MM.1S (cell line): Measurements from ENCODE around the gene IL15.

Experiments
- DNase-seq: peaks from one replicate; pipeline ENCODE4 v3.0.0-alpha.2; 2015
- H2AFZ ChIP-seq: fragments of 300-600 bp; sonication (generic); 2 replicates; pipeline ENCODE4 v1.6.0; 2016; ENCODE audit warnings: antibody characterized with exemption, low read length
- H3F3A ChIP-seq: fragments of 300-600 bp; sonication (generic); 2 replicates; pipeline ENCODE4 v1.6.1; 2016; ENCODE audit warnings: mild to moderate bottlenecking, antibody characterized with exemption, low read length, moderate library complexity, mixed read lengths; ENCODE audit not compliant: insufficient read depth
- H3K27ac ChIP-seq: fragments of 300-600 bp; sonication (generic); 2 replicates; pipeline ENCODE4 v1.5.1; 2016; ENCODE audit warnings: mild to moderate bottlenecking, low read length
- H3K27me3 ChIP-seq: fragments of 300-600 bp; sonication (generic); replicated peaks from 2 replicates; pipeline ENCODE4 v1.6.0; 2016; ENCODE audit warnings: low read length; ENCODE audit not compliant: insufficient read depth
- H3K36me3 ChIP-seq: fragments of 300-600 bp; sonication (generic); replicated peaks from 2 replicates; pipeline ENCODE4 v1.6.1; 2016; ENCODE audit warnings: mild to moderate bottlenecking, low read length, mixed read lengths; ENCODE audit not compliant: insufficient read depth
- H3K4me1 ChIP-seq: fragments of 300-600 bp; sonication (generic); 2 replicates; pipeline ENCODE4 v1.6.1; 2016; ENCODE audit warnings: low read length, mixed read lengths
- H3K4me2 ChIP-seq: fragments of 300-600 bp; sonication (generic); 2 replicates; pipeline ENCODE4 v1.6.0; 2016; ENCODE audit warnings: low read depth, low read length
- H3K4me3 ChIP-seq: fragments of 300-600 bp; sonication (generic); 2 replicates; pipeline ENCODE4 v1.5.1; 2016; ENCODE audit warnings: low read length, mixed read lengths
- H3K79me2 ChIP-seq: fragments of 300-600 bp; sonication (generic); 2 replicates; pipeline ENCODE4 v1.6.1; 2016; ENCODE audit warnings: mixed run types, low read length, mixed read lengths
- H3K9ac ChIP-seq: fragments of 300-600 bp; sonication (generic); 2 replicates; pipeline ENCODE4 v1.6.1; 2016; ENCODE audit warnings: low read length, mixed read lengths
- H3K9me2 ChIP-seq: fragments of 300-600 bp; sonication (generic); replicated peaks from 2 replicates; pipeline ENCODE4 v1.6.1; 2016; ENCODE audit warnings: mild to moderate bottlenecking, low read length, mixed read lengths; ENCODE audit not compliant: insufficient read depth
- H3K9me3 ChIP-seq: fragments of 300-600 bp; sonication (generic); replicated peaks from 2 replicates; pipeline ENCODE4 v1.6.1; 2016; ENCODE audit warnings: mild to moderate bottlenecking, low read length, mixed read lengths; ENCODE audit not compliant: insufficient read depth
- H4K20me1 ChIP-seq: fragments of 300-600 bp; sonication (generic); 2 replicates; pipeline ENCODE4 v1.6.1; 2016; ENCODE audit warnings: mild to moderate bottlenecking, low read length, moderate library complexity, mixed read lengths; ENCODE audit not compliant: insufficient read depth
- EZH2 ChIP-seq: fragments of 300-600 bp; sonication (generic); optimal IDR thresholded peaks from 2 replicates; pipeline ENCODE3; 2017; ENCODE audit warnings: low read depth, mild to moderate bottlenecking, antibody characterized with exemption, low read length, mixed read lengths
- EZH2phosphoT487 ChIP-seq: fragments of 300-600 bp; sonication (generic); IDR thresholded peaks from 2 replicates; pipeline ENCODE4 v1.6.1; 2018; ENCODE audit warnings: antibody characterized with exemption, low read length
- TF ChIP-seq, protein P1 (sequence below): fragments of 300-600 bp; sonication (generic); IDR thresholded peaks from 2 replicates; pipeline ENCODE4 v1.5.1; 2016; ENCODE audit warnings: antibody characterized with exemption, low read length, mixed read lengths

IL15 gene

DNA sequence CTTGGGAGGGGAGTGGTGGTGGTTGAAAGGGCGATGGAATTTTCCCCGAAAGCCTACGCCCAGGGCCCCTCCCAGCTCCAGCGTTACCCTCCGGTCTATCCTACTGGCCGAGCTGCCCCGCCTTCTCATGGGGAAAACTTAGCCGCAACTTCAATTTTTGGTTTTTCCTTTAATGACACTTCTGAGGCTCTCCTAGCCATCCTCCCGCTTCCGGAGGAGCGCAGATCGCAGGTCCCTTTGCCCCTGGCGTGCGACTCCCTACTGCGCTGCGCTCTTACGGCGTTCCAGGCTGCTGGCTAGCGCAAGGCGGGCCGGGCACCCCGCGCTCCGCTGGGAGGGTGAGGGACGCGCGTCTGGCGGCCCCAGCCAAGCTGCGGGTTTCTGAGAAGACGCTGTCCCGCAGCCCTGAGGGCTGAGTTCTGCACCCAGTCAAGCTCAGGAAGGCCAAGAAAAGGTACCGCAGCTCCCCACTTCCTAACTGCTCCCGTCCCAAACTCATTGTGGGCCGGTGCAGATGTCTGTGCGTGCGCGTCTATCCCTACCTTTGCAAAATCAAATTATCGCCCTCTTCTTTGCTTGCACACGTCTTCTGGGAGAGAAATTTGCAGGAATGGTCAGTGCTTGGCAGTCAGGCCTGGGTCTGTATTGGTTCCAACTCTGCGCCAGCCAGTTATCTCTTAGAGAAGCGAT, 533 bp downstream of the IL15 start:
- Histone ChIP-seq H3K9ac (peak overlapping the region; percentile 65), H3K4me1 (peaks cover 26% of the 10 kb centered on the region), H3K27ac (peak overlapping the region; percentile 62; the same call in 1 of the 2 replicates), H3K9me3 (no peaks in the 10 kb centered on the region), H3K4me3 (peak overlapping the region; percentile 73), H4K20me1 (no peaks in the 10 kb centered on the region), H3K27me3 (no peaks in the 10 kb centered on the region), H3K4me2 (peak overlapping the region; percentile 67), H3K36me3 (no peaks in the 10 kb centered on the region), H3F3A (peaks cover 18% of the 10 kb centered on the region), H3K79me2 (peaks cover 13% of the 10 kb centered on the region; the same call in 1 of the 2 replicates), H2AFZ (peak overlapping the region; percentile 94), H3K9me2 (no peaks in the 10 kb centered on the region)
- DNase-seq = peak; percentile 64
- TF ChIP-seq EZH2phosphoT487 (no peak), EZH2 (no peak)
- TF ChIP-seq, protein P1, sequence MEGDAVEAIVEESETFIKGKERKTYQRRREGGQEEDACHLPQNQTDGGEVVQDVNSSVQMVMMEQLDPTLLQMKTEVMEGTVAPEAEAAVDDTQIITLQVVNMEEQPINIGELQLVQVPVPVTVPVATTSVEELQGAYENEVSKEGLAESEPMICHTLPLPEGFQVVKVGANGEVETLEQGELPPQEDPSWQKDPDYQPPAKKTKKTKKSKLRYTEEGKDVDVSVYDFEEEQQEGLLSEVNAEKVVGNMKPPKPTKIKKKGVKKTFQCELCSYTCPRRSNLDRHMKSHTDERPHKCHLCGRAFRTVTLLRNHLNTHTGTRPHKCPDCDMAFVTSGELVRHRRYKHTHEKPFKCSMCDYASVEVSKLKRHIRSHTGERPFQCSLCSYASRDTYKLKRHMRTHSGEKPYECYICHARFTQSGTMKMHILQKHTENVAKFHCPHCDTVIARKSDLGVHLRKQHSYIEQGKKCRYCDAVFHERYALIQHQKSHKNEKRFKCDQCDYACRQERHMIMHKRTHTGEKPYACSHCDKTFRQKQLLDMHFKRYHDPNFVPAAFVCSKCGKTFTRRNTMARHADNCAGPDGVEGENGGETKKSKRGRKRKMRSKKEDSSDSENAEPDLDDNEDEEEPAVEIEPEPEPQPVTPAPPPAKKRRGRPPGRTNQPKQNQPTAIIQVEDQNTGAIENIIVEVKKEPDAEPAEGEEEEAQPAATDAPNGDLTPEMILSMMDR = no peak

DNA sequence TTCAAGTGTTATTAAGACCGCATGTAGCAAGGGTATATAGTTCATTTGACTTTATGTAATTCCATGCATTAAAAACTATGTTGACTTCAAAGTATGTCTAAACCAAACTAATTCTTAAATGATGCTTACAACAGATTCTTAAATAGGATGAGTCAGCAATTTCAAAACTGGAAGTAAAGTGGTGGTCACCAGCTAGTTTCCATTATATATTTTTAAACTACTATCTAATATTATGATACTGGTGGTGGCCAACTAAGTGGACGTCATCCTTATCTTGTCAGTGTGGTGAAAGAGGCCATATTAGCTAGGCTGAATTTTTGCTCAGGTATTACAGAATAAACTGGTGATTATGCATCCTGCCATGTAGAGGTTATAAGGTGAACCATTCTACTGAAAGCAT, 1.2 kb downstream of the IL15 start:
- Histone ChIP-seq H3K4me3 (peak overlapping the region; percentile 73), H3K79me2 (peaks cover 13% of the 10 kb centered on the region; the same call in 1 of the 2 replicates), H3F3A (peaks cover 18% of the 10 kb centered on the region), H2AFZ (peak overlapping the region; percentile 94; the same call in 1 of the 2 replicates), H3K36me3 (no peaks in the 10 kb centered on the region), H3K27me3 (no peaks in the 10 kb centered on the region), H4K20me1 (no peaks in the 10 kb centered on the region), H3K9me3 (no peaks in the 10 kb centered on the region), H3K27ac (peak overlapping the region; percentile 62; the same call in 1 of the 2 replicates), H3K9ac (peak overlapping the region; percentile 65), H3K9me2 (no peaks in the 10 kb centered on the region), H3K4me2 (peak overlapping the region; percentile 67), H3K4me1 (peaks cover 26% of the 10 kb centered on the region)
- DNase-seq = peak; percentile 35
- TF ChIP-seq EZH2 (no peak), EZH2phosphoT487 (no peak)
- TF ChIP-seq, protein P1 = no peak

DNA sequence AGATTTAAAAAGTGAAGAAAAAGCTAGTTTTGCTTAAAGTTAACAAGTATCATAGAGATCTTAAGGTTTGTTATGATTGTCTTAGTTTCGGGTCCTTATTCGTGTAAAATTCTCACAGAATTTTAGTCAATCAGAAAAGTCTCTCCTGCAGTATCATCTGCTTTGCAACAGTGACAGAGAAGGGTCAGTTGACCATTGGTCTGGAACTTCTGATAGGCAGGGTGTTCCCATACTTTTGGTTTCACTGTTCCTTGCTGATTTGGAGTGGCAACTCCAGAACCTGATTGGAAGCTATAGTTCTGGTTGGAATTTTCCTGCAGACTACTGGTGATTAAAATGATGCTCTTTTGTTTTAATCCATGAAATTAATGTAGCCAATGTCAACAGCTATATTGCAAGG, 1.8 kb downstream of the IL15 start:
- no peaks in the 10 kb centered on the region for H4K20me1 ChIP-seq
- H3K9me2 ChIP-seq = no peaks in the 10 kb centered on the region
- peaks cover 18% of the 10 kb centered on the region for H3F3A ChIP-seq
- H3K4me2 ChIP-seq = peak overlapping the region; percentile 67; the same call in 1 of the 2 replicates
- no peaks in the 10 kb centered on the region for H3K36me3 ChIP-seq
- TF ChIP-seq EZH2phosphoT487 = no peak
- TF ChIP-seq EZH2 = no peak
- TF ChIP-seq, protein P1 = no peak
- peaks cover 13% of the 10 kb centered on the region; the same call in 1 of the 2 replicates for H3K79me2 ChIP-seq
- no peaks in the 10 kb centered on the region for H3K27me3 ChIP-seq
- no peaks in the 10 kb centered on the region for H3K9me3 ChIP-seq
- no peak overlapping the region for H3K4me3 ChIP-seq
- H2AFZ ChIP-seq = no peak overlapping the region
- no peak for DNase-seq
- no peak overlapping the region for H3K27ac ChIP-seq
- peaks cover 26% of the 10 kb centered on the region for H3K4me1 ChIP-seq
- H3K9ac ChIP-seq = no peak overlapping the region
